GM12875 (cell line): ENCODE results near the gene TMEM30B.

Experiments used
- H3K4me3 ChIP-seq: one replicate; pipeline ENCODE4 v1.5.1; 2011; ENCODE audit warnings: low read depth, low read length, control low read depth
- TF ChIP-seq, protein P1 (sequence below): IDR thresholded peaks from 2 replicates; pipeline ENCODE4 v1.5.1; 2011; ENCODE audit warnings: low read depth, mild to moderate bottlenecking, control low read depth, inconsistent platforms, low read length, moderate library complexity, borderline replicate concordance; ENCODE audit not compliant: insufficient read depth

Gene TMEM30B

DNA sequence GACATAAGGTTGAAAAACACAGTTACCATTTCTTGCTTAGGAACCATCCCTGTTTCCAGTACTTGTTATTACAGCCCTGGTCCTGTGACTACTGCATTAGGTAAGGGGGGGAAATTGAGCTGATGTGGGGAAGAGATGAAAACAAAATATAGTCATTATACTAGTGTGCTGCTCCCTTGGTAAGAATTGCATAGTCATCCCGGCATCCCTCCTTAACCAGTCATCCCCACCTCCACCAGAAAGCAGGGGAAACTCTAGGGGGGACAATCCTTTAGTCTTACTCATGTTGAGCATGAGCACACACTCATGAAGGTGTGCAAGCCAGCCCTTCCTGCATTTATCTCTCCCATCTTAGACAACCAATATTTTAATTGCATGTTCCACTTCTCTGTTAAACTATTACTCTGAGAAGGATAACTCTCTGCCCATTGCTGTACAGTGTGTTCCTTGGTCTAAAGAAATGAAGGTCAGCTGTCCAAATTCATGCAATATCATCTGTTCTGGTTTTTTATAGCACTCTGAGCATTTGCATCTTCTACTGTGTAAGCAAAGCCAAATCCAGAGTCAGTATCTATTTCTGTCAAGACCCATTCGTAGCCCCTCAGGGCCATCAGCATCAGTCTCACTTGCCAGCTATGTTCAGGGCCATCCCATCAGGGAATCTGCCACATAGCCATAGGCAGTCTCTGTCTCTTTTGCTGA, 46.8 kb downstream of the TMEM30B start:
- H3K4me3 ChIP-seq: no peak overlapping the region
- TF ChIP-seq, protein P1, sequence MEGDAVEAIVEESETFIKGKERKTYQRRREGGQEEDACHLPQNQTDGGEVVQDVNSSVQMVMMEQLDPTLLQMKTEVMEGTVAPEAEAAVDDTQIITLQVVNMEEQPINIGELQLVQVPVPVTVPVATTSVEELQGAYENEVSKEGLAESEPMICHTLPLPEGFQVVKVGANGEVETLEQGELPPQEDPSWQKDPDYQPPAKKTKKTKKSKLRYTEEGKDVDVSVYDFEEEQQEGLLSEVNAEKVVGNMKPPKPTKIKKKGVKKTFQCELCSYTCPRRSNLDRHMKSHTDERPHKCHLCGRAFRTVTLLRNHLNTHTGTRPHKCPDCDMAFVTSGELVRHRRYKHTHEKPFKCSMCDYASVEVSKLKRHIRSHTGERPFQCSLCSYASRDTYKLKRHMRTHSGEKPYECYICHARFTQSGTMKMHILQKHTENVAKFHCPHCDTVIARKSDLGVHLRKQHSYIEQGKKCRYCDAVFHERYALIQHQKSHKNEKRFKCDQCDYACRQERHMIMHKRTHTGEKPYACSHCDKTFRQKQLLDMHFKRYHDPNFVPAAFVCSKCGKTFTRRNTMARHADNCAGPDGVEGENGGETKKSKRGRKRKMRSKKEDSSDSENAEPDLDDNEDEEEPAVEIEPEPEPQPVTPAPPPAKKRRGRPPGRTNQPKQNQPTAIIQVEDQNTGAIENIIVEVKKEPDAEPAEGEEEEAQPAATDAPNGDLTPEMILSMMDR: no peak

- TF ChIP-seq, protein P1: no peak
- no peak overlapping the region for H3K4me3 ChIP-seq
Measured at GRCh38 chr14:61233436-61233956, 47.6 kb downstream of the TMEM30B start.

DNA sequence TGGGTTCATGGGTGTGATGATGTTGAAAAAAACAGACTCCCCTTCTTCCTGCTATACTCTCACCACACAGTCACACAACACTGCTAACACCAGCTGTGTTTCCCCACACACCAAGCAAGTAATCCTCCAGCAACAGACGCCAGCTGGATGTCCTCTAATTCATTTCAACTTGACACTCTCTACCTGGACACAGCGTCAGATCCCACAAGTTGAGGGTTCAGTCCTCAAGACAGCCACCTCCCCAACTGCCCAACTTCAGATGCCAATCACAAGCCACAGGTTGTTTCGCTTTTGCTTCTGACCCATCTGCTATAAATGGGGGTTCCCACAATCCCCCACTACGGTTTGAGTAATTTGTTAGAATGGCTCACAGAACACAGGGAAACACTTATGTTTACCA, 49.3 kb downstream of the TMEM30B start:
- H3K4me3 ChIP-seq: no peak overlapping the region
- TF ChIP-seq, protein P1: no peak

- TF ChIP-seq, protein P1: no peak
- H3K4me3 ChIP-seq: no peak overlapping the region
Measured at GRCh38 chr14:61229981-61230380, 51.2 kb downstream of the TMEM30B start.

GRCh38 chr14:61229475-61229888, 51.7 kb downstream of the TMEM30B start:
- H3K4me3 ChIP-seq: no peak overlapping the region
- TF ChIP-seq, protein P1: no peak

GRCh38 chr14:61227884-61228591, 53.1 kb downstream of the TMEM30B start:
- no peak overlapping the region for H3K4me3 ChIP-seq
- TF ChIP-seq, protein P1: no peak
